KBM-7 (cell line): ENCODE data around the gene NFATC3.
"Not testable (repeated sequence)": the region's sequence is repeated elsewhere in the genome, so short reads cannot be mapped to it uniquely, and the experiment has no call there.

Experiments used
- DNase-seq: peaks from one replicate; pipeline ENCODE4 v3.0.0-alpha.2; 2015
- in situ Hi-C: fragments of 300-500 bp; cut with MboI; formaldehyde crosslinking; loops from 2 replicates; pipeline ENCODE4 v1.14.3; 2020; ENCODE audit warnings: low sequenced_read_pairs, low pct_unique_long_range_greater_than_20kb, mixed read lengths

Gene NFATC3

DNA sequence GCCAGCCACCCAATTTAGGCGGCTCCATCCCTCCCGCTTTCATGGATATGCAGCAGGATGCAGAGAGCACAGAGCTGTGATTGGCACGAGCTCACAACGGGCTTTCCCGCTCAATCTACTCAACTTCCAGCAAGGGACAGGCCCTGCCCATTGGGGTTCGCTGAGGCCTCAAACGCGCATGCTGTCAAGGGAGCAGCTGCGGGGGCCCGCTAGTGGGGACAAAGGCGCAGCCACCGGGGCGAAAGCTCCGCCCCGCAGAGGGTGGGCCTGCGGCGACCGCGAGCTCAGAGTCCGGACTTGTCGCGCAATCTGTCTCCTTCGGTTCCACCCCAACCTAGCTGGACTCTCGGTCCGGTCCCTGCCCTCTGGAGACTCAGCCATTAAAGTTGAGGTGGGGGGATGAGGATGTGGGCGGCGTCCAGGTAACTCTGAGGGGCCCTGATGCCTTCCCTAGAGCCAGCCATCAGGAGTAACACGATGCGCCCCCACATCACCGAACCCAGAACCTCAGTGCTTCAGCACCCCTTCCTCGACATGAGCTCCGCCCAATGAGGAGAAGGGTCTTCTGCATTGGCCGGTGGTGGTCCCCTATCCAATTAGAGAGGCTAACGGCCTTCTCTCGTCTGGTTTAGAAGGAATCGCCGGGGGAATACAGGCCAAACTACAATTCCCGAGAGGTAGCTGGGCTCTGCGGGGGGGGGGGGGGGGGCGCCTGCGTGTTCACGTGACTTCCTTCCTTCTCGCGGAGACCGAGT is 489 bp upstream of the NFATC3 start:
- in situ Hi-C loops, result no loop called here
- DNase-seq, result peak; percentile 88

GRCh38 chr16:68086336-68086841 is 1.2 kb downstream of the NFATC3 start:
- peak; percentile 59 for DNase-seq
- in situ Hi-C loops, result no loop called here

DNA sequence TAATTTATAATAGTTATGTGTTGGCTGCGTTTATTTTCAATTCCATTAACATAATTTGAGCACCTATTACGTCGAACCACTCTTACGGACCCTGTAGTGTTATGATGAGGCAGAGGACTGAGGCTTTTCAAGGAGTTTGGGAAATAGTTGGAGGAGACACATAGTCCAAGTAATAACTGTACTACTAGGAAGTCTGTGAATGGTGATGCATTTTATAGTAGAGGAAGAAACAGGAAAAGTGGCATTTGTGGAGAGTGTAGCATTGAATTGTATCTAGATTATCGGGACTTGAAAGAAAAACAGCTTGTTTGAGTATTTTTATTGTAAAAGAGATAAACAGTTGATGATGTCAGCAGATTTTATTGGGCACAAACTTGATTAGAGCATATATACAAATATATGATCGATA is 1.7 kb downstream of the NFATC3 start:
- in situ Hi-C loops, result no loop called here
- DNase-seq, result no peak

DNA sequence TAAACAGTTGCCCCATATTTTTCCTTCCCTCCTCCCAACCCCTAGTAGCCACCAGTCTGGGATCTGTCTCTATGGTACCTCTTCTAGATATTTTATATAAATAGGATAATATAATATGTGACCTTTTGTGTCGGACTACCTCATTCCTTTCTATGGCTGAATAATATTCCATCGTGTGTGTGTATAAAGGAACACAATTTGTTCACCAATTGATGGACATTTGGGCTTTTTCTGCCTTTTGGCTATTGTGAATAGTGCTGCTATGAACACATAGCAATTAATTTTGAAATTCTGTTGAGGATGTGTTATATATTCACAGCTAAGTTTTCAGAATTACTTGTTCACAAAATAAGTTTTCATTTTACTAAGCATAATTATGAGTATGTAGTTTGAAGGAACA is 2.5 kb downstream of the NFATC3 start:
- in situ Hi-C loops, result no loop called here
- no peak for DNase-seq

DNA sequence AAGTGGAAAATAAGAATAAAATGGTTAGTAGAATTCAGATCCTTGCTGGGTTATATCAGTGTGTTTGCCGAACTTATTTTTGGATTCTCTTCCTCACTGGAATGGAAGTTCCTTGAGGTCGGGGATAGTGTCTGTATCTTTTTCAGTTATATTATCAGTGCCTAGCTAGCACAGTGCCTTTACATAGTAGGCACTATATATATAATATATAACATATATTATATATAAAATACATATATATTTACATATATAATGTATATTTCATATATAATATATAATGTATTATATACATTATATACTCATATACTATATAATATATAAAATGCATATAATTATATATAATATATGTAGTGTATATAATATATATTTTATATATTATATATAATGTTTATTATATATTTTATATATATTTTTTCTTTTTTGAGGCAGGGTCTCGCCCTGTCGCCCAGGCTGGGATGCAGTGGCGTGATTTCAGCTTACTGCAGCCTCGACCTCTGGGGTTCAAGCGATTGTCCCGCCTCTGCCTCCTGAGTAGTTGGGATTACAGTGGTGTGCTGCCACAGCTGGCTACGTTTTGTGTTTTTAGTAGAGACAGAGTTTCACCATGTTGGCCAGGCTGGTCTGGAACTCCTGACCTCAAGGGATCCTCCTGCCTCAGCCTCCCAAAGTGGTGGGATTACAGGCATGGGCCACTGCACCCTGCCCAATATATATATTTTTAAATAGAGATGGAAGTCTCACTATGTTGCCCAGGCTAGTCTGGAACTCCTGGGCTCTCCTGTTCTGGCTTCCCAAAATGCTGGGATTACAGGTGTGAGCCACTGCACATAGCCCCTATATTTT is 3.2 kb downstream of the NFATC3 start:
- in situ Hi-C loops, result no loop called here

DNA sequence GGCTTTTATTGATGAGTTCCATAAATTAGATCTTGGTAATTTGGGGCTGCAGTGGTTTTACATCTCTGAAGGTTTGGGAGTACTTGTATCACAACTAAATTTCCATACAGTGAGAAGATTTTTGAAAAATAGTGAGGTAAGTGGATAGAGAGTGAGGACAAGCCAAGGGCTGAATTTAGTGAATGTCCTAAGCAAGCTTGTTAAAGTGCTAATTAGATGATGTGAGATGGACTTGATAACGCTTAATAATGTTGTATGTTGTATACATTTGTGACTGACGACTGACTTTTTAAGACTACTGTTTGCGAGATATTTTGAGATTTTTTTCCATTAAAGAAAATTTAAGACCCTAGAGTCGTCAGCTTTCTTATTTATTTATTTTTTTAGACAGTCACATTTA is 3.9 kb downstream of the NFATC3 start:
- in situ Hi-C loops, result no loop called here
- DNase-seq, result no peak

More for the DNA sequence above, 3.2 kb downstream of the NFATC3 start:
- DNase-seq, result no peak

GRCh38 chr16:68090130-68090529 is 5.0 kb downstream of the NFATC3 start:
- peak; percentile 82 for DNase-seq
- in situ Hi-C loops, result no loop called here

- DNase-seq, result peak; percentile 58
- in situ Hi-C loops, result no loop called here
Observed at GRCh38 chr16:68090533-68090932, 5.4 kb downstream of the NFATC3 start.

- DNase-seq, result peak; percentile 72
- in situ Hi-C loops, result no loop called here
Observed at GRCh38 chr16:68091380-68092261, 6.5 kb downstream of the NFATC3 start.

DNA sequence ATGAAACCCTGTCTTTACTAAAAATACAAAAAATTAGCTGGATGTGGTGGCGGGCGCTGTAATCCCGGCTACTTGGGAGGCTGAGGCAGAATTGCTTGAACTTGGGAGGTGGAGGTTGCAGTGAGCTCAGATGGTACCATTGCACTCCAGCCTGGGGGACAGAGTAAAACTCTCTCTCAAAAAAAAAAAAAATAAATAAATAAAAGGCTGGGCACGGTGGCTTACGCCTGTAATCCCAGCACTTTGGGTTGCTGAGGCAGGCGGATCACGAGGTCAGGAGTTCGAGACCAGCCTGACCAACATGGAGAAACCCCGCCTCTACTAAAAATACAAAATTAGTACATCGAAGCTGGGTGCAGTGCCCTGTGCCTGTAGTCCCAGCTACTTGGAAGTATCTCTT is 7.1 kb downstream of the NFATC3 start:
- in situ Hi-C loops, DNase-seq: not testable (repeated sequence)

GRCh38 chr16:68093816-68094613 is 8.8 kb downstream of the NFATC3 start:
- peak; percentile 53 for DNase-seq
- in situ Hi-C loops, result no loop called here

- in situ Hi-C loops, result no loop called here
- no peak for DNase-seq
Observed at GRCh38 chr16:68094614-68094934, 9.4 kb downstream of the NFATC3 start.

DNA sequence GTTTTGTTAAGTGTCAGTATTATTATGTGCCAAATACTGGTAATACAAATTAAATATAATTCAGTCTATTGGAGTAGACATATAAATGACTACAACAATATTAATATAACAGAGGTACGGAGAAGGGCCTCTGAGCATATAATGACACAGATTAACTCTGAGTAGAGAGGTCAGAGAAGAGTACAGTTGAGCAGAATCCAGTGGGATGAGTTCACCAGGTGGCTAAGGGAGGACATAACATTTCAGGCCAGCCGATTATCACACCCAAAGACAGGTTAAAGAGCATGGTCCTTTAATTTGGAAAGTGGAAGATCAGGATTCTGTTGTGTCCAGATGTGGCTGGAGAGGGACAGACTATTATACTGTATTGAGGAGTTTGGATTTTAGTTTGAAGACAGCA is 11.3 kb downstream of the NFATC3 start:
- no peak for DNase-seq
- in situ Hi-C loops, result no loop called here

DNA sequence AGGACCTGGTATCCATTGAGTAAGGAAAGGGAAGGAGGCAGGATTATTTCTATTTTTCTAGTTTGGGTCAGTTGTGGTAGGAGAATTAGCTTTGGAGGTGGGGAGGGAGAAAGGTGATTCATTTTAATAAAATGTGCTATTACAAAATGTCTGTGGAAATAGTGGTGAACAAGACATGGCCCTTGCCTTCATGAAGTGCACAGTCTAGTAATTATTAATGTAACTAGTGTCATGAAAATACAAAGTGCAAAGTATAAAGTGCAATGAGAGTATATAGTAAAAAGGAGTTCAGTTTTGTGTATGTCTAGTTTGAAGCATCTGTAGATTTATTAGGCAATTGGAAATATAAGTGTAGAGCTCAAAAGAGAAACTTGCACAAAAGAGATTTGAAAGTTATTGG is 11.9 kb downstream of the NFATC3 start:
- in situ Hi-C loops, result no loop called here
- DNase-seq, result no peak

- no peak for DNase-seq
- in situ Hi-C loops, result no loop called here
Observed at GRCh38 chr16:68097895-68098294, 12.7 kb downstream of the NFATC3 start.

GRCh38 chr16:68100488-68100887 is 15.3 kb downstream of the NFATC3 start:
- in situ Hi-C loops, result no loop called here
- DNase-seq, result no peak

- DNase-seq, result no peak
- in situ Hi-C loops, result no loop called here
Observed at GRCh38 chr16:68105611-68106010, 20.4 kb downstream of the NFATC3 start.

DNA sequence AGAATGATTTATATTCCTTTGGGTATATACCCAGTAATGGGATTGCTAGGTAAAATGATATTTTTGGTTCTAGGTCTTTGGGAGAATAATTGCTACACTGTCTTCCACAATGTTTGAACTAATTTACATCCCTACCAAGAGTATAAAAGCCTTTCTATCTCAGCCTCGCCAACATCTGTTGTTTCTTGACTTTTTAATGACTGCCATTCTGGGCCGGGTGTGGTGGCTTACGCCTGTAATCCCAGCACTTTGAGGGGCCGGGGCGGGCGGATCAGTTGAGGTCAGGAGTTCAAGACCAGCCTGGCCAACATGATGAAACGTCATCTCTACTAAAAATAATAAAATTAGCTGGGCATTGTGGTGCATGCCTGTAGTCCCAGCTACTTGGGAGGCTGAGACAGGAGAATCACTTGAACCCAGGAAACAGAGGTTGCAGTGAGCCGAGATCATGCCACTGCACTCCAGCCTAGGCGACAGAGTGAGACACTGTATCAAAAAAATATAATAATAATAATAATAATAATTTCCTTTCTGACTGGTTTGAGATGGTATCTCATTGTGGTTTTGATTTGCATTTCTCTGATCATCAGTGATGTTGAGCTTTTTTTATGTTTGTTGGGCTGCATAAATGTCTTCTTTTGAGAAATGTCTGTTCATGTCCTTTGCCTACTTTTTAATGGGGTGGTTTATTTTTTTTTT is 22.2 kb downstream of the NFATC3 start:
- DNase-seq, in situ Hi-C loops: not testable (repeated sequence)
